Ovary (tissue), 3 donors: ENCODE measurements around the gene ASB7.

Experiments used
- EP300 ChIP-seq: sonication (generic); formaldehyde crosslinking; IDR thresholded peaks from one replicate; pipeline ENCODE4 v1.6.1; 2017; ENCODE audit warnings: antibody characterized with exemption
- POLR2A ChIP-seq: fragments of 450-650 bp; IDR thresholded peaks from one replicate; pipeline ENCODE4 v1.6.1; 2017; ENCODE audit warnings: antibody characterized with exemption, mild to moderate bottlenecking, moderate library complexity
- TF ChIP-seq, protein P1 (sequence below), 3 donors: fragments of 450-650 bp in 2 of 3; fragments of 200-600 bp in 1 of 3; IDR thresholded peaks; one replicate each; pipeline versions ENCODE4 v1.5.1 to v1.8.0; 2016 to 2022; ENCODE audit warnings: antibody characterized with exemption in 3 of 3, mild to moderate bottlenecking in 1 of 3
- donor health status: DM: no; HTN: no; CAD: no.

DNA sequence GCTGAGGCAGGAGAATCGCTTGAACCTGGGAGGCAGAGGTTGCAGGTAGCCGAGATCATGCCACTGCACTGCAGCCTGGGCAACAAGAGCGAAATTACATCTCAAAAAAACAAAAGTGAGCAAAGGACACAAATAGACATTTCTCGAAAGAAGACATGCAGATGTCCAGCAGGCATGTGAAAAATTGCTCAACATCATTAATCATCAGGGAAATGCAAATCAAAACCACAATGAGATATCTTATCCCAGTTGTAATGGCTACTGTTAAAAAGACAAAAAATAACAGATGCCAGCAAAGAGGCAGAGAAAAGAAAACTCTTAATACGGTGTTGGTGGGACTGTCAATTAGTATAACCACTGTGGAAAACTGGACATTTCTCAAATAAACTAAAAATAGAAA lies 20.9 kb downstream of the ASB7 start:
- TF ChIP-seq, protein P1, sequence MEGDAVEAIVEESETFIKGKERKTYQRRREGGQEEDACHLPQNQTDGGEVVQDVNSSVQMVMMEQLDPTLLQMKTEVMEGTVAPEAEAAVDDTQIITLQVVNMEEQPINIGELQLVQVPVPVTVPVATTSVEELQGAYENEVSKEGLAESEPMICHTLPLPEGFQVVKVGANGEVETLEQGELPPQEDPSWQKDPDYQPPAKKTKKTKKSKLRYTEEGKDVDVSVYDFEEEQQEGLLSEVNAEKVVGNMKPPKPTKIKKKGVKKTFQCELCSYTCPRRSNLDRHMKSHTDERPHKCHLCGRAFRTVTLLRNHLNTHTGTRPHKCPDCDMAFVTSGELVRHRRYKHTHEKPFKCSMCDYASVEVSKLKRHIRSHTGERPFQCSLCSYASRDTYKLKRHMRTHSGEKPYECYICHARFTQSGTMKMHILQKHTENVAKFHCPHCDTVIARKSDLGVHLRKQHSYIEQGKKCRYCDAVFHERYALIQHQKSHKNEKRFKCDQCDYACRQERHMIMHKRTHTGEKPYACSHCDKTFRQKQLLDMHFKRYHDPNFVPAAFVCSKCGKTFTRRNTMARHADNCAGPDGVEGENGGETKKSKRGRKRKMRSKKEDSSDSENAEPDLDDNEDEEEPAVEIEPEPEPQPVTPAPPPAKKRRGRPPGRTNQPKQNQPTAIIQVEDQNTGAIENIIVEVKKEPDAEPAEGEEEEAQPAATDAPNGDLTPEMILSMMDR (IDR thresholded peaks at IDR 0.05): no peak
- TF ChIP-seq POLR2A (no peak), EP300 (no peak)
